Mammary epithelial cell (primary cell): Measurements from ENCODE around the gene DCLK2.

Experiments used
- CTCF ChIP-seq, 2 donors: IDR thresholded peaks in 1 of 2; conservative IDR thresholded peaks in 1 of 2; 2 replicates each; pipeline ENCODE4 v1.5.1; 2011 to 2012; ENCODE audit warnings: inconsistent platforms in 2 of 2, low read length in 2 of 2, mild to moderate bottlenecking in 2 of 2, control low read depth in 1 of 2, low read depth in 1 of 2; ENCODE audit not compliant: insufficient read depth in 1 of 2; ENCODE audit errors: extremely low read depth in 1 of 2
- EZH2 ChIP-seq: IDR thresholded peaks from 2 replicates; pipeline ENCODE4 v1.6.1; 2012; ENCODE audit warnings: low read length, inconsistent platforms, borderline replicate concordance

DNA sequence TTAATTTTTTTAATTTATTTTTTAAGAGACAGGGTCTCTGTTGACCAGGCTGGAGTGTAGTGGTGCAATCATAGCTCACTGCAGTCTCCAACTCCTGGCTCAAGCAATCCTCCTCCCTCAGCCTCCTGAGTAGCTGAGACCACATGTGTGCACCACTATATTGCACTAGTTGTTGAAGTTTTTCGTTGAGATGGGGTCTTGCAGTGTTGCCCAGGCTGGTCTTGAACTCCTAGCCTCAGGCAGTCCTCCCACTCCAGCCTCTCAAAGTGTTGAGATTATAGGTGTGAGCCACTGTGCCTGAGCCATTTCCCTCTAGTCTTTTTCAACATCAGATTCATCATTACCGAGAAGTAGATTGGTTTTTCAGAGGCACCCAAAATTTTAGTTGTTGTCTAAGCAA lies 165.7 kb downstream of the DCLK2 start:
- TF ChIP-seq CTCF (conservative IDR thresholded peaks at IDR 0.05 in 1 of 2, IDR thresholded peaks at IDR 0.05 in 1 of 2; ENCODE audit: extremely low read depth in 1 of 2, insufficient read depth in 1 of 2, low read depth in 1 of 2, low read length in 2 of 2) (no peak), EZH2 (no peak)
